Cerebellar nuclear complex (tissue), 1 donor: Measurements from ENCODE around the gene HCRT.
"Not testable (repeated sequence)": the region's sequence is repeated elsewhere in the genome, so short reads cannot be mapped to it uniquely, and the experiment has no call there.

Experiments
- DNase-seq, 2 experiments: peaks; one replicate each; lab custom pipeline; 2025; lab: John Stamatoyannopoulos, UW

The HCRT gene

DNA sequence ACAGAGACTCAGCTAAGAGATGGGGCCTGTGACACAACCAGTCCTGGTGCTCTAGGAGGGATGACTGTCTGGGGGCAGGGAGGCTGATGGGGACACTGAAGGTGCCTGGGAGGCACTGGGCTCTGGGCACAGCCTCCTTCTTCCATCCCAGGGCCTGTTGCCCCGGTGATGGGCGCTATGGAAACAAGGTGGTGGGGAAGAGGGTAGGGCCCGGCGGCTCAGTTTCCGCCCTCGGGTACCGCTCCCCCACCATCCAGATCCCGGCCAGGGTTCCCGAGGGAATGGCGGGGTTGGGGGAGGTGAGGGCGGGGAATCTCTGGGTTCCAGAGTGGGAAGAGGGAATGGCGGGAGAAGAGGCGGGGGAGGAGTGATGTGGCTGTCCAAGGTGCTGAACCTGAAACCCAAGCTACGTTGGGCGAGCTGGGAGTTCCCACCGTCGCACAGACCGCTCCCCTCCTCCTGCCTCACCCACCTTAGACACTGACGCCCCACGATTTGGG, 5.3 kb downstream of the HCRT start:
- DNase-seq, result no peak

DNA sequence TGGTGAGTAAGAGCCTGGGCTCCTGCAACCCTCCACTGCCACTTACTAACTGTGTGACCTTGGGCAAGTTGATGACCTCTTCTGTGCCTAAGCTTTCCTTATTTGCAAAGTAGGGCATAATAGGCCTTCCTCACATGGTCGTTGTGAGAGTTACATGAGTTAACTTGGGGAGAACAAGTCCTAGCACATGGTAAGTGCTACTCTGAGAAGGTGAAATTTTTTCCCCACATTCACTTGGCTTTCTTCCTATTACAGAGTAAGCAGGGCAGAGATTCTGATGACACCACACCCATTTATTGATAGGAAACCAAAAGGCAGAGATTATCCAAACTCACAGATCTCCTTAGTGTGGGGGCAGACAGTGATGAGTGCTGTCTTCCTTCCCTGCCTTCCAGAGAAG, 5.9 kb downstream of the HCRT start:
- DNase-seq, result no peak

DNA sequence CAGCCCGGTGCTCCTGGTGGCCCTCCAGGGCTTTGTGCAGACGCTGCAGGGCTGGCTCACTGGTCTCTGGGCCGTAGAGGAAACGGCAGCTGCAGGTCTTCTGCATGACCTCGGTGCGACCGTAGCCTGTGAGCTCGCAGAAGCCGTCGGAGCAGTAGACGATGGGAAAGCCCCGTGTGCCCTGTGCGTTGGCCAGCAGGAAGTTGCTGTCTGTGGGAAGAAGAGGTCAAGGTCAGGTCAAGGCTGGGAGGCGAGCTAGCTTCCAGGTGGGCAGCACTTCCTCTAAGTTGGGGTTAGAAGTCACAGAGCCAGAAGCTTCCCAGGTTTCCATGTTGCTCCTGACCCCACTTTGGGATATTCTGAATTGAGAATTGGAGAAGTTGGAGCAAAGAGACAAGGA, 6.4 kb downstream of the HCRT start:
- DNase-seq, result no peak

DNA sequence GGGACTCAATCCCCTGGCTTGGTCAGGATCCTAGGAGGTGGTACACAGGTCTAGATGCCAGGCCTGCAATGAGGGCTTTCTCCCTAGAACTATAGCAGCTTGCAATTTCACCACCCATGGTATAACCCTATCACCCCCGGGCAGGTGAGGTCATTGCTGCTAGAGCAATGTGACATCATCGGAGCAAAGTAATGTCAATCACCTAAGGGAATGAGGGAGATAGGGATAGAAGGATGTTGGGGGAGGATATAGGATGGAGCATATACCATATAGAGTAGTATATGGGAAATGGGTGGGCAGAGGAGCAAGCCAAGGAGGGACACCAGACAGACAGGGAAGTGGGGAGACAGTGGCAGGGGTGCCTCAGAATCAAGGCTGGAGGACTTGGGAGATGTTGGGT, 7.6 kb downstream of the HCRT start:
- DNase-seq, result no peak

DNA sequence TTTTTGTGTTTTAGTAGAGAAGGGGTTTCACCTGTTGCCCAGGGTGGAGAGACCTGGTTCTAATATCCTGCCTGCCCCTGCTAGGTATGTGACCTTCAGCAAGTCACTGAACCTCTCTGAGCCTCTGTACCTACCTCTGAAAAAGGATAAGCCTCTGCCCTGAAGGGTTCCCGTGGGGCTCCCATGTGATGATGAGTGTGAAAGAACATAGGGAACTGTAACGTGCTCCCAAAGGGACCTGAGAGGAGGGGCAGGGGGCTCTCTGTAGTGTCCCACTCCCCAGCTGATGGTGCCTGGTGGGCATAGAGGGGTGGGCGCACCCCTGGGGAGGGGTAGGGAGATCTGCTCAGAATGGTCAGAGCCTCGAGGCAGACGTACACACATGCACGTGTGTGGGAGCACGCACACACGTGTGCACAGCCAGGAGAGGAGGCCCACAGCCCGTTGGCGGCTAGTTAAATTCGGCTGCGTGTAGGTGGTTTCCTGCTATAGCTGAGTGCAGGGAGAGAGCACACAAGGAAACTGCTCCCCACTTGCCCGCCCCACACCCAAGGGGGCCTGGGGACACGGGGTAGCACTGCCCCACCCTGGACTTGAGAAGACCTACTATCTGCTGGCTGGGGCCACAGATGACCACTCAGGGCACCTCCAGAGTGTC, 11.0 kb downstream of the HCRT start:
- DNase-seq, result no peak

DNA sequence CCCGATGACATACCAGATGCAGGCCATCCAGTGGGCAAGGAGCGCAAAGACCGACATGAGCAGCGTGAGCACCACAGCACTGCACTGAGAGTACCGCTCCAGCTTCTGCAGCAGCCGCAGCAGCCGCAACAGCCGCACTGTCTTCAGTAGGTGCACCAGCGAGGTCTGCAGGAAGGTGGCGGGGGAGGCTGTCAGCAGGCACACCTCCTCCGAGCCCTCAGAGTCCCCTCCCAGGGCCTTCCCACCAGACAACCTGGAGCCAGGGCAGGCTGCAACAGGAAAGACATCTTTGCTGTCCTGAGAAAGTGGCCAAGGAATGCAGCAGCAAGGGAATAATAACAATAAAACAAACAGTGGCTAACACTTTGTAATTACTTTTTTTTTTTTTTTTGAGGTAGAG, 13.4 kb downstream of the HCRT start:
- no peak for DNase-seq

DNA sequence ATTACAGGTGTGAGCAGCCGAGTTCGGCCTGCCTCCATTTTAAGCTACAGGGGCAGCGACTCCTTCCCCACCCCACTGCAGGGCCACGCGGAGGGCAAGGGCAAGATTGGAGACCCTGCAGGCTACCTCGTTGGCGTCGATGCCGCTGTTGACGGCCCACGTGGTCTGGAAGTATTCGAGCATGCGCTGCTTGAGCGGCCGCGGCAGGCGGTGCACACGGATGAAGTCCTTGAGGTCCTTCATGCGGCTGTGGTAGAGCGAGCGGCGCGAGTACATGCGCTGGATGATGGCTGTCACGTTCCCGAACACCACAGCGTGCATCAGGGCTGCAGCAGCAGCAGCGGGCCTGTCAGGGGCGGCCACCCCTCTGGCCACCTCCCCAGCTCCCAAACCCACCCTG, 15.9 kb downstream of the HCRT start:
- no peak for DNase-seq

DNA sequence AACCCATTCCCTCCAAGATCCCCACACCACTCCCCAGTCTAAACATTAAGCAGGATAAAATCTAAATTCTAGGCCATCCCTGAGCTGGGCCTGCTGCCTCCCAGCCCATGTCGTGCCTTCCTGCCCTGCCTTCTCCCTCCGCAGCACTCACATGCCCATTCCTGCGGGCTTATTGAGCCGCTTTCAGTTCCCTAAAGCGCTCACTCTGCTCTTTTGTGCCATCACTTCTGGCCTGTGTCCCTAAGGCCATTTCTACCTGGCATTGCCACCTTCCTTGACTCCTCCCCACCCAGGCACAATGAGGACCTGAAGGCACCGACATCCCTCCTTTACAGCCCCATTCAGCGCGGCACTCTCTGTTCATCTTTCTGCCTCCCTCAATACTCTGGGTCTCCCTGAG, 17.4 kb downstream of the HCRT start:
- DNase-seq, result no peak

DNA sequence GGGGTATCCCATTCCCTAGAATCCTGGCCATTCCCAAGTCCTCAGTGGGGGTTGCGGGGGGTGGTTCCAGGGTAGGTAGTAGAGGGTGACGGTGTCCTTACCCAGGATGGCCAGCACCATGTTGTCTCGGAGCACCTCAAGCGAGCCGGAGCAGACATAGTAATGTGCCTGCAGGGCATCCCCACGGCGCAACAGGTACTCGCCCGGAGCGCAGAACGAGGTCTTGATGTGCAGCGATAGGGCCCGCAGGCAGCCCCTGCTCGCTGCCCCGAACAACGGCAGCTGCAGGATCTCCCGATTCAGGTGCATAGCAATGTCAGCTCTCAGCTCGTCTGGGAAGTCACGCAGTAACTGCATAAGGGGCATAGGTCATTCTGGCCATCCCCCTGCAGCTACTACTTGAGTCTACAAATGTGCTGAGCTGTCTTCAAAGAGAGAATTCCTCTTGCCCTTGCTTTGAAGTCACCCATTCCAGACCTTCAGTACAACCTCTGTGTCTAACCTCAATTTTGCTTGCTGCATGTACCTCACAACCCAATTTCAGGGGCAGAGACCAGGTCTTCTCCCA, 19.0 kb downstream of the HCRT start:
- no peak for DNase-seq

DNA sequence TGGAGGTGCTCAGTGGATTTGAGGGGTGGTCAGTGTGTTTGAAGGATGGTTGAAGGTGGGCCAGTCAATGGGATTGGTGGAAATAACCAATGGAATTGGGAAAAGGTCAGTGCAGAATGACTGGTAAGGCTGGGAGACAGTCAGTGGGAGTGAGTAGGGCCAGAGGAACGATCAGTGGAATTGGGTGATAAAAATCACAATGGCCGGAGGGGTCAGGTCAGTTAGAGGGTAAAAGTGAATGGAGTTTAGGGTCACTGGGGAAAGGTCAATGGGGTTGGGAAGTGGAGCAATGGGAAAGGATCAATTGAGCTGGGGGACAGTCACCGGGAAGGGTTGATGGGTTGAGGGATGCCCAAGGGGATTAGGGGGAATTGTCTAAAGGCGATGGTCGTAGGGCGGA, 19.5 kb downstream of the HCRT start:
- no peak for DNase-seq

DNA sequence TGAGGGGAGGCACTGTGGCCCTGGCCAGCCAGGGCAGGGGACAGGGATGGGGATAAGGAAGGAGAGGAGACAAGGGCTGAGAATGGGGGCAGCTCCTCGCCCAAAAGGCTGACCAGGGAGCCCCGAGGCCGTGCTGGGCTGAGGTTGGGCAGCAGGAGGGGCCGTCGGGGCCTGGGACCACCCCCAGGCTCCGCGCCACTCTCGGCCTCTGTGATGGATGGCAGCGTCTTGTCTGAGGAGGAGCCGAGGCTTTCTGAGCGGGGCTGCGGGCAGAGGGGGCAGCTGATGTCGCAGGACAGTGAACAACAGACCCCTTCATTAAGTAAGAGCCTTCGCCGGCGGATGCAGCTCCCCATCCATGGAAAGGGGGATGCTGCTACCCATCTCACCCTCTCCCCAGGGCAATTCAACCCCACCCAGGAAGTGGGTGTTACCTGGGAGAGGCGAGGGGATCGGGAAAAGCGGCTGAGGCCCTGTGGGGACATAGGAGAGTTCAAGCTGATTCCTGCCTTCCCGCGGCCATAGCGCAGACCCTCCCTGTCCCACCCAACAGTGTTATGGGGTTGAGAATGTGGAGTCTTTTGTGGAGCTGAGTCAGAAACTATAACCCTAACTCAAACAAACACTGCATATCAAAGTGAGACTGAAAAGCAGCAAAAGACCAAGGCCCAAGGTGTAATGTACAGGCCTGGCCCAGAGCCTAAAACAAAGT, 21.4 kb downstream of the HCRT start:
- no peak for DNase-seq

DNA sequence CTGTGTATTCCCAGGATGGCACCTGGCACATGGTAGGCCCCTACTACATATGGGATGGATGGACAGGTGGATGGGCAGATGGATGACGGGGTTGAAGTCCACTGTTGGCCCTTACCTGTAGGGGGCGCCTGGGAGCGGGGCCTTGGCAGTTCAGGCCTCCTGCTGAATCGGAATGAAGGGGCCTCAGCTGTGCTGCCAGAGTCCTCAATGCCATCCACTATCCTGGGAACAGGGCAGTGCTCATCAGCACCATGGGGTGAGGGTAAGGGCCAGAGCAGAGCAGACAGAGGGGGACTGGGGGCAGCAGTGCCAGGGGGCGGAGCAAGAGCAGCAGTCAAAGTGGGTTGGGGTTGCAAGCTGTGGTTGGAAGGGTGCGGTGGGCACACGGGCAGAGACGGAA, 22.1 kb downstream of the HCRT start:
- no peak for DNase-seq

DNA sequence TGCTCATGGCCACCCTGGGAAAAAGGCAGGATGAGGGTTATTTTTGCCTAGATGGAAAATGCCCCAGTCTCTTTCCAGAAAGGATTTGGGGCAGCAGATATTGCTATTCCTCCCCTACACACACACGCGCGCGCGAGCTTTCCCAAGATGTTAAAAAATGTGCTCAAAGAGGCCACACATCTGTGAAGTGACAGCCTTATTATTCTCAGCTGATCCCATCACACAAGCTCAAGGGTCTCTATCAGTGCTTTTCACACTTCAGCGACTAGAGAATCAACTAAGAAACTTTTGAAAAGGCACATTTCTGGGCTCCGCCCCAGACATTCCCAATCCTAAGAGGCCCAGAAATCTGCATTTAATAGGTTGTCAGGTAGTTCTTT, 24.7 kb downstream of the HCRT start:
- no peak for DNase-seq

DNA sequence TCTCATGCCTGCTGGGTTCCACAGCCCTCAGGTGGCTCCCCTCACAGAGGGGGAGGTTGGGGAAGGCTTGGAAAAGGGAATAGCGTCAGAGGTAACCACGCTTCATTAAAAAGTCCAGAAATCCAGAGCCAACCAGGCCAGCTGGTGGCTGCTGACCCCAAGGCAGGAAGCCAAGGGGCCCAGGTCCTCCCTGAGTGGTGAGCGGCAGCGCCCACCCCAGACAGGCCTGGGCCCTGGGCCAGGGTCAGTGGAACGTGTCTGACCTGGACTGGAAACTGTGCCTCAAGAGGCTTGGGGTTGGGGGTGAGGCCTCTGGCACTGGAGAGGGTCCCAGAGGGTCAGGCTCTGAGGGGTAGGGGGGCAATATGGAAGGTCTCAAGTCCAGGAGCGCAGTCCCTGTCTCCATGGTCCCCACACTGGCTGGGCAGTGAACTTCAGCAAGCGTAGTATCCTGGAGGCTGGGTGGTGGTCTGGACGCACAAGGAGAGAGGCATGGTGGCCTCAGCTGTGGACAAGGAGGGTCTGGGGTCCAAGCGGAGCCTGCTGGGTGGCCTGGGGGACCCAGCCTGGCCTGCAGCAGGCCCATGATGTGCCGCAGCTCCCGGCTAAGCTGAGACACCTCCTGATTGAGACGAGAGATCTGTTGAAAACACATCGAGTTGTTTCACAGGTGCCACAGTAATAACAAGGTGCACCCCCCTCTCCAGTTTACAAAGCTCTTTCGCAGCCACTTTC, 25.3 kb downstream of the HCRT start:
- DNase-seq, result no peak

DNA sequence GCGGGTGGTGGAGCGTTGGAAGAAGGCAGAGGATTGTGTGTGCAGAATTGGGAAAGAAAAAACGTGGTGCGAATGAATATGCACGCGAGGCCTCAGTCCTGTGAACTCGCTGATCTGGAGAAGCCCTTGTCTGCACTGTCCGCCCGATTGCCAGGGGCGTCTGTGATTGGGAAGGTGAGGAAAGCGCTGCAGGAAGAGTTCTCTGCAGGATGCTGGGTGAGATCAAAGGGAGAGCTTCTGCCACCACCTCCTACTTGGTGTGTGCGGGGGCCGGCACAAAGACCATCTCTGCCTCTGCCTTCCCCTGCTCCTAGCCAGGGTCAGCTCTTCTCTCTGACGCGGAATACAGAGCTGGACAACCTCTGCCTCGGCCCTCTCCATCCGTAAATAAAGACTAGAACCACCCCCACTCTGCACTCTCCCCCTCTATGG, 29.6 kb downstream of the HCRT start:
- DNase-seq, result no peak

DNA sequence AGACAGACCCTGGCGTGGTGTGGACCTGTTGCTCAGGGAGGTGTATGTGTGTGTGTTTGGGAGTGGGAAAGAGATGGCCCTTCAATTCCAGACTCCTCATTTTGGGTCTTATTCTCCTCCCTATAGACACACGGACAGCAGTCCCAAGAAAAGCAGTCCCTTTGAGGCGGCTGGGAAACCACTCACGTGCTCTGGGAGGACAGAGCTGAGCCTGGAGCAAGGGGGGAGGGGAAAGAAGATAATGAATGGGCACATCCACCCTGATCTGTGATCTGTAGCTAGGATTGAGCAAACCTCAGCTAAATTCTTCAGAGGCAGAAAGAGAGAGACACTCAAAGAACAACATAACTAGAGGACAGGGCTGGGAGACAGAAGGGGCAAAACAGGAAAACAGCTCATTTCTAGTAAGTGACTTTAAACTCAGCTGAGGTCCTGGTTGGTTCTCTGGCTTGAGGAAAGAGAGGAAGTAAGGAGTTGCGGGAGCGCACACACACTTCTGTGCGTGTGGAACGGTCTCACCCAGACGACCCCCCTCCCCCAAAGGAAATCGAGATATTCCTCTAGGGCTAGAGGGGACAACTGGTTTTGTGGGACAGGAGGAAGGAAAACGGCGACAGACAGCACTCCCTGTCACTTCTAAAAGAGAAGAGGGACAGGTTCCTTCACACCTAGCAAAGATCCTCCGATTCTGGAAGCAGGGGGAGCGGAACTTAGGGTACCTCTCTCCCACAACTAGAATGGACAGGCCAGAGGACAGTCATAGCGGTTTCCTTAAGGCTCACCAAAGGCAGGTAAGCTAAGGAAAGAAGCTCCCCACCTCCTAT, 31.1 kb downstream of the HCRT start:
- DNase-seq, result no peak

DNA sequence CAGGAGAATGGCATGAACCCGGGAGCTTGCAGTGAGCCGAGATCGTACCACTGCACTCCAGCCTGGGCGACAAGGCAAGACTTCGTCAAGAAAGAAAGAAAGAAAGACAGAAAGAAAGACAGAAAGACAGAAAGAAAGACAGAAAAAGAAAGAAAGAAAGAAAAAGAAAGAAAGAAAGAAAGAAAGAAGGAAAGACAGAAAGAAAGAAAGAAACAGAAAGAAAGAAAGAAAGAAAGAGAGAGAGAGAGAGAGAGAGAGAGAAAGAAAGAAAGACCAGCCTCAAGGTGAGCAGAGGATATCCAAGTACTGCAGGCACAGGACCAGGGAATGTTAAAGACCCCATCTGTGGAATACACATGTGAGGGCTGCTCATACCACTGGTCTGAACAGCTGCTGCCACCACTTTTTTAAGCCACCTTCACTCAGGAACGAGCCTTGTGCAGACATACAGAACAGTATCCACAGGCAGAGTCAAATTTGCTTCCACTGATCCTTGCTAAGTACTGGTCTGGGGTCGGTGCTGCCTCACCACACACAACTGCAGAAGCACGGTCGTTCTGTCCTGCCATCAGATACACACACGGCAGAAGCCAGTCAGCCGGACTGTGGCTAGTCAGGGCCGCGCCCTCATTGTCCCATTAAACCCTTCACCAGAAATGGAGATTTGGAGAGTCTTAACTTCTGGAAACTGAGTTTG, 38.2 kb downstream of the HCRT start:
- DNase-seq, result no peak

DNA sequence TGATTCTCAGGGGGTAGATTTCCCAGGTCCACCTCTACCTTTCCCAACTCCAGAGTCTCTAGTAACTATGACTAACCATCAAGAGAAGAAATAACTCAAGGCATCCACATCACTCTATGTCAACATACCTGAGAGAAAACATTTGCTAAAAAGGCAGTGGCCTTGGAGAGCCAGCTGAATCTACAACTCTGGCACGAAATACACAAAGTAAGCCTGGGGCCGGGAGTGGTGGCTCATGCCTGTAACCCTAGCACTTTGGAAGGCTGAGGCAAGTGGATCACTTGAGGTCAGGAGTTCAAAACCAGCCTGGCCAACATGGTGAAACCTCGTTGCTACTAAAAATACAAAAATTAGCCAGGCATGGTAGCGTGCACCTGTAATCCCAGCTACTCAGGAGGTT, 42.1 kb downstream of the HCRT start:
- not testable (repeated sequence) for DNase-seq

DNA sequence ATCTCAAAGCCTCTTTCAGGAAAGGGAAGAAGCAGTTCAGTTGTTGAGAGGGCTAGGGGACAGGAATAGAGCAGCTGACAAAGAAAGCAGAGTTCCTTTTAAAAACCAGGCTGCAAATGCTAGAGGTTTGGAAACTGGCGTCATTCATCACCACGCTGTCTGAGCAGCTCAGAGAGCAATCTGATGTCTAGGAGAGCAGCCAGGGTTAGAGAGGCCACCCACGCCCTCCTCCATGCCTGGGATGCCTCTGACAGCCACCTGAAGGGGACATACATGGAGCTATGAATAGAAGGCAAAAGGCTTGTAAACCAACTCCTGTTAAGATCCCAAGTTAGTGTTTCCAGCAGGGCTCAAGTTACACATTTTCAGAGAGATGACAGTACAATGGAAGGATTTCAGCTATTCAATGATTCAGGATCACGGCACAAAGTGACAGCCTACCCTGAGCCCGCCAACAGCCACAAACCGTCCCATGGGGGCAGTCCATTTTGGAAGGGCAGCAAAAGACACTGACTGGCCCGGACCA, 42.8 kb downstream of the HCRT start:
- no peak for DNase-seq

DNA sequence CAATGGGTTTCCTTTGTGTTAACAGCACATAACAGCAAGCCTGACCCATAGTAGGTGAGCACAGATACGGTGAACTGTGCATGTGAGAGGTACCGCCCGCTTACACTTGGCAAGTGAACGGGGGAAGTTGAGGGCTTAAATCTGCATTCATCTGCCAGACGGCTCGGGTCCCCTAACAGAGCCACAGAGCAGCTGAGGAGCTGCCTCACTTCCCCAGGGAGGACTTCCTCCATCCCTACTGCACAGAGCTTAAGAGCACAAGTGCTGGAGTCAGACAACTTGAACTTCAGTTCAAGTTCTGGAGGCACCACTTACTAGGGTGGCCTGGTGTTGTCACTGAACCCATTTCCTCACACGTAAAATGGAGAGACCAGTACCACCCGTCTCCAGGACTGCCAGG, 43.9 kb downstream of the HCRT start:
- no peak for DNase-seq

DNA sequence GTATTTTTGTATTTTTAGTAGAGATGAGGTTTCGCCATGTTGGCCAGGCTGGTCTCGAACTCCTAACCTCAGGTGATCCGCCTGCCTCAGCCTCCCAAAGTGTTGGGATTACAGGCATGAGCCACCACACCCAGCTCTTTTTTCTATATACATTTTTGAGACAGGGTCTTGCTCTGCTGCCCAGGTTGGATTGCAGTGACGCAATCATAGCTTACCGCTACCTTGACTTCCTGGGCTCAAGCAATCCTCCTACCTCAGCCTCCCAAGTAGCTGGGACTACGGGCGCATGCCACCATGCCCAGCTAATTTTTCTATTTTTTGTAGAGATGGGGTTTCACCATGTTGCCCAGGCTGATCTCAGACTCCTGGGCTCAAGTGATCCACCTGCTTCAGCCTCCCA, 44.6 kb downstream of the HCRT start:
- not testable (repeated sequence) for DNase-seq
